Prostate gland (tissue), 2 donors: ENCODE measurements around the gene NLRP13. TPM values are rescaled to one million over a fixed set of nuclear protein-coding genes. Genes with fewer than 3 reads are reported as not detected.

Experiments used
- DNase-seq: peaks from one replicate; pipeline ENCODE4 v3.0.0-alpha.2; 2019; ENCODE audit warnings: low spot score
- H3K27ac ChIP-seq, 2 donors: fragments of 200-600 bp; sonication (generic); 2 replicates each; pipeline ENCODE4 v1.5.1; 2017 to 2019
- H3K27me3 ChIP-seq: fragments of 200-600 bp; sonication (generic); replicated peaks from 2 replicates; pipeline ENCODE4 v1.5.1; 2019; ENCODE audit not compliant: insufficient read depth
- H3K36me3 ChIP-seq, 2 donors: fragments of 200-600 bp; sonication (generic); 1 replicate in 1 of 2; 2 replicates in 1 of 2; pipeline versions ENCODE4 v1.5.1 to v1.8.1; 2017 to 2019
- H3K4me1 ChIP-seq: fragments of 200-600 bp; sonication (generic); replicated peaks from 2 replicates; pipeline ENCODE4 v1.5.1; 2019
- H3K4me3 ChIP-seq, 2 donors: fragments of 200-600 bp; sonication (generic); 2 replicates each; pipeline ENCODE4 v1.5.1; 2017 to 2019
- H3K9me3 ChIP-seq: fragments of 200-600 bp; sonication (generic); 2 replicates; pipeline ENCODE4 v1.5.1; 2017
- CTCF ChIP-seq, 4 experiments: fragments of 200-600 bp in 2 of 4; fragments of 450-650 bp in 2 of 4; sonication (generic) in 2 of 4; IDR thresholded peaks; 1 replicate in 3 of 4; 2 replicates in 1 of 4; pipeline ENCODE4 v1.5.1; 2016 to 2019; ENCODE audit warnings: antibody characterized with exemption in 4 of 4, mild to moderate bottlenecking in 2 of 4, moderate library complexity in 2 of 4
- POLR2A ChIP-seq: fragments of 450-650 bp; IDR thresholded peaks from one replicate; pipeline ENCODE4 v1.6.1; 2016; ENCODE audit warnings: antibody characterized with exemption, mild to moderate bottlenecking
- POLR2AphosphoS5 ChIP-seq: sonication (generic); formaldehyde crosslinking; IDR thresholded peaks from one replicate; pipeline ENCODE4 v1.6.1; 2017; ENCODE audit warnings: antibody characterized with exemption
- WGBS: methylation state at CpG from one replicate; pipeline ENCODE4 v1.1.5; 2018; 5-methylcytosine and 5-hydroxymethylcytosine counted together
- intact Hi-C: fragments of 100-400 bp; cut with DNase I; formaldehyde crosslinking; loops from one replicate; pipeline ENCODE4 v1.14.2; 2022
- total RNA-seq, 2 donors: library from RNA; depleted of rRNA; stranded (reverse); fragments of >200 nt; gene quantifications; one replicate each; pipeline ENCODE4 v1.1.0, GENCODE V29; 2016

Gene NLRP13
- total RNA-seq, 2 donors from 2014 or later = not detected

DNA sequence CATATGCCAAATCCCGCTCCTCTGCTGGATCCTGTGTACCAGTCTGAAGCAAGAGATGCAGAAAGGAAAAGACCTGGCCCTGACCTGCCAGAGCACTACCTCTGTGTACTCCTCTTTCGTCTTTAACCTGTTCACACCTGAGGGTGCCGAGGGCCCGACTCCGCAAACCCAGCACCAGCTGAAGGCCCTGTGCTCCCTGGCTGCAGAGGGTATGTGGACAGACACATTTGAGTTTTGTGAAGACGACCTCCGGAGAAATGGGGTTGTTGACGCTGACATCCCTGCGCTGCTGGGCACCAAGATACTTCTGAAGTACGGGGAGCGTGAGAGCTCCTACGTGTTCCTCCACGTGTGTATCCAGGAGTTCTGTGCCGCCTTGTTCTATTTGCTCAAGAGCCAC, 73.7 kb downstream of the NLRP13 start:
- TF ChIP-seq CTCF (IDR thresholded peaks at IDR 0.05) (no peak), POLR2AphosphoS5 (no peak), POLR2A (no peak)
- DNase-seq = no peak
- H3K9me3 ChIP-seq = no peaks in the 10 kb centered on the region
- no peak overlapping the region for H3K4me3 ChIP-seq
- WGBS = 92% methylated on average over 14 of the region's 14 CpGs
- H3K36me3 ChIP-seq = no peaks in the 10 kb centered on the region
- no peaks in the 10 kb centered on the region for H3K27me3 ChIP-seq
- intact Hi-C loops = no loop called here
- no peaks in the 10 kb centered on the region for H3K4me1 ChIP-seq
- H3K27ac ChIP-seq = no peak overlapping the region

DNA sequence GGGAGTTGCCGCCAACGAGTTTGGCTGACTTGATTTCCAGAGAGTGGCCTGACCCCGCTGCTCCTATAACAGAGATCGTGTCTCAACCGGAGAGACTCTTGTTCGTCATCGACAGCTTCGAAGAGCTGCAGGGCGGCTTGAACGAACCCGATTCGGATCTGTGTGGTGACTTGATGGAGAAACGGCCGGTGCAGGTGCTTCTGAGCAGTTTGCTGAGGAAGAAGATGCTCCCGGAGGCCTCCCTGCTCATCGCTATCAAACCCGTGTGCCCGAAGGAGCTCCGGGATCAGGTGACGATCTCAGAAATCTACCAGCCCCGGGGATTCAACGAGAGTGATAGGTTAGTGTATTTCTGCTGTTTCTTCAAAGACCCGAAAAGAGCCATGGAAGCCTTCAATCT, 74.2 kb downstream of the NLRP13 start:
- DNase-seq = no peak
- TF ChIP-seq POLR2A (no peak), POLR2AphosphoS5 (no peak), CTCF (IDR thresholded peaks at IDR 0.05) (no peak)
- no peaks in the 10 kb centered on the region for H3K9me3 ChIP-seq
- H3K27ac ChIP-seq = no peak overlapping the region
- H3K4me3 ChIP-seq = no peak overlapping the region
- no peaks in the 10 kb centered on the region for H3K36me3 ChIP-seq
- H3K4me1 ChIP-seq = no peaks in the 10 kb centered on the region
- 94% methylated on average over 23 of the region's 23 CpGs for WGBS
- no peaks in the 10 kb centered on the region for H3K27me3 ChIP-seq
- intact Hi-C loops = no loop called here

GRCh38 chr19:55857149-55857548, 75.0 kb downstream of the NLRP13 start:
- WGBS = 70% methylated on average over 4 of the region's 4 CpGs
- no peak for DNase-seq
- Histone ChIP-seq H3K9me3 (no peaks in the 10 kb centered on the region), H3K27ac (no peak overlapping the region), H3K27me3 (no peaks in the 10 kb centered on the region), H3K36me3 (no peaks in the 10 kb centered on the region), H3K4me3 (no peak overlapping the region), H3K4me1 (no peaks in the 10 kb centered on the region)
- intact Hi-C loops = no loop called here
- TF ChIP-seq CTCF (IDR thresholded peaks at IDR 0.05) (no peak), POLR2A (no peak), POLR2AphosphoS5 (no peak)

DNA sequence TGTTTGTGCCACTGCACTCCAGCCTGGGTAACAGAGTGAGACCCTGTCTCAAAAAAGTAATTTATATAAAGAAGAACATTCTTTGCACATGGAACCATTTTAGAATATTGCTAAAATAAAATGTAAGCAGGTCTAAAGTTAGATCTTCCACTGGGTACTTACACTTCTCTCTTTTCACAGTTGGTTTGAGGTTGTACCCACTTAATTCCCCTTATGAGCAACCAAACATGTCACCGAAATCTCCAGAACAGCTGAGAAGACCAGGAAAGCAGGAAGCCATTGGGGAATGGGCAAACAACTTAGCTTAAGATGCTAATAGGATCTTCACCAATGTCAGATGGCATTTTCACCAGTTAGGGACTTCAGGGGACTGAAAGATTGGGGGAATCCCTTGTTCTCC, 77.0 kb downstream of the NLRP13 start:
- TF ChIP-seq POLR2A (no peak), POLR2AphosphoS5 (no peak), CTCF (IDR thresholded peaks at IDR 0.05) (no peak)
- H3K27ac ChIP-seq = no peak overlapping the region

More for the DNA sequence above, 77.0 kb downstream of the NLRP13 start:
- 91% methylated on average over 1 of the region's 1 CpG for WGBS
- H3K4me1 ChIP-seq = no peaks in the 10 kb centered on the region
- DNase-seq = no peak
- no peak overlapping the region for H3K4me3 ChIP-seq
- intact Hi-C loops = no loop called here
- no peaks in the 10 kb centered on the region for H3K9me3 ChIP-seq
- H3K36me3 ChIP-seq = no peaks in the 10 kb centered on the region
- H3K27me3 ChIP-seq = no peaks in the 10 kb centered on the region

Other genes with a start within 250 kb of the NLRP13 start
- 1 to 10 TPM in 1 of 2 donors, not detected in 1; 4.0 TPM for gene NLRP9, start 193.9 kb downstream of the NLRP13 start, total RNA-seq
- gene RFPL4A, start 173.2 kb downstream of the NLRP13 start, total RNA-seq = under 1 TPM in 1 of 2 donors, not detected in 1; 0.80 TPM
- not detected for gene RFPL4AL1, start 163.2 kb downstream of the NLRP13 start, total RNA-seq
- gene NLRP11, start 100.3 kb downstream of the NLRP13 start, total RNA-seq = 1 to 10 TPM in 1 of 2 donors, not detected in 1; 1.5 TPM
- gene NLRP4, start 95.8 kb downstream of the NLRP13 start, total RNA-seq = 1 to 10 TPM in 1 of 2 donors, not detected in 1; 5.1 TPM
- gene NLRP8, start 15.5 kb upstream of the NLRP13 start, total RNA-seq = under 1 TPM; 0.05 to 0.51 TPM
- gene NLRP5, start 54.4 kb upstream of the NLRP13 start, total RNA-seq = under 1 TPM in 1 of 2 donors, not detected in 1; 0.34 TPM
- 10 to 100 TPM; 28.2 to 47.5 TPM for gene ZNF787, start 189.0 kb upstream of the NLRP13 start, total RNA-seq
- gene ZNF444, start 209.0 kb upstream of the NLRP13 start, total RNA-seq = 100 to 1,000 TPM in 1 of 2 donors, 10 to 100 TPM in 1; 62.0 to 105 TPM
- gene GALP, start 243.7 kb upstream of the NLRP13 start, total RNA-seq = not detected